Measurements from ENCODE around the gene TMEM117.

TMEM117 gene

DNA sequence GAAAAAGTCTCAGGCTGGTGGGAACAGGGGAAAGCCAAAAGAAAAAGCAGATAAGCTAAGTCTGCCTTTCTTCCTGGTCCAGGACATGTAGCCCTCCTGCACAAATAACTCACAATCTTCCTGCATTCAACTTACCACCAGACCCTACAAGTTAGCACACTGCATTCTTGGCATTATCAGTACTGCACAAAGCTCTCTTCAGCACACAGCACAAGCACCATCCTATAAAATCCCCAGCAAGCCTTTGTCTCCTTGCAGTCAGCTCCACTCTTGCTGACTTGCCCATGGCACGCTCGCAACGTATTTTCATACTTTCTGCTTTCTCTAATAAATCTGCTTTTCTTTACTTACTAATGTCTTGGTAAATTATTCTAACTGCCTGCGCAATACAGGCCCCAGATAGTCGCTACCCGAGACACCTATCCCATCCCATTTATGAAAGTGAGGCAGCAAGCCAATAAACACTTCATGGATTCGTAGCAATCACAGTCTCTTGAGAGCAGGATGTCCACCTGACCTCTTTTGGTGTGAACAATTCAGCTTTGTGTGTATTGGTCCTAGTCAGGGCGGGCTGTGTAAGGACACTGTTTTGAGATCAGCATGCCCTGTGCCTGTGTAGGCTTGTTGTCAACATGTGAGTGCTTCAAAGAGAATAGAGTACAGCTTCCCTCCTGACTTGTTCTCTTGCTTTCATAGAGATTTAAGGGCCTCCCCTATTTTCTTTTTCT, 49.0 kb downstream of the TMEM117 start:
- DNase-seq (ENCODE audit: low read depth in 2 of 2) = no peak

DNA sequence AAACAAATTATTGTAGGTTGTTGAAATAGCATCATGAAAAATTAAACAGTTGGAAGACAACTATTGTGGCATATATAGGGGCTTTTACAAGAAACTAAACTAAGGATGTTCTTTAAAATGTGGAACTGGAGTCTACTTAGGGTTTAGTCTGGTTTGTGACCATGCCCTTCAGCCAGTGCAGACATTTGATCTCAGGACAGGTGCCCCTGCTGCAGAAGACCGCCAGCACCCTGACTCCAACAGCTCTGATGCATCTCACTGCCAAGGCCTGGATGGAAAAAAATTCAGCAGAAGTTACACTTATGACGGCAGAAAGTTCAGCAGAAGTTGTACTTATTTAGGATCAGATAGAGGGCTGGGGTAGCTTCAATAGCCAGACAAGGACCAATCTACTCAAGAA, 51.5 kb downstream of the TMEM117 start:
- no peak for DNase-seq (ENCODE audit: low read depth in 2 of 2)

DNA sequence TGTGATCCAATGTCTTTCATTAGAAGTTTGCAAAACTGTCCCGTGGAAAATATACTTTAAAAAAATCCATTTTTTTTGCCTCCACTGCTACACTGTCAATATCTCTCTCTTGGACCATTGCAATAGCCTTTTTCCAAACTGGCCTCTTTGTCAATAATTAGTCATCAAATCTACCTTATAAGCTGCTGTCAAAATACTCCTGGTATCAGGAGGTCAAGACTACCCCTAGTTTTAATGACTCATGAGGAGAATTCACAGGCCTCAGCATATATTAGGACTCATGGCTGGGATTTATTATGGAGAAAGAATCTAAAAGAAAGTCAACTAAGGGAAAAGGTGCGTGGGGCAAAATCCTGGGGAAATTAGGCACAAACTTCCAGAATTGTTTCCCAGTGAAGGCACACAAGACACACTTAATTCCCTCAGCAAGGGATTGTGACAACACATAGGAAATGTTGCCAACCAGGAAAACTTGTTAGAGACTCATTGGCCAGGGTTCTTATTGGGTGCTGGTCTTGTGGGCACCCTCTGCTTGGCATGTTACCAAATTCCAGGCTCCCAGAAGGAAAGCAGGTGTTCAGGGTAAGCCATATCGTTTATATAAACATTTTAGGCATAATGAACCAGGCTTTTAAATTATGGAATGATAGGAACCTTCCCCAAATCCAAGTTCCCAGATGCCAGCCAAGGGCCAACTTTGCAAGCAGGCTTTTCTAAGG, 56.1 kb downstream of the TMEM117 start:
- no peak for DNase-seq (ENCODE audit: low read depth in 2 of 2)

DNA sequence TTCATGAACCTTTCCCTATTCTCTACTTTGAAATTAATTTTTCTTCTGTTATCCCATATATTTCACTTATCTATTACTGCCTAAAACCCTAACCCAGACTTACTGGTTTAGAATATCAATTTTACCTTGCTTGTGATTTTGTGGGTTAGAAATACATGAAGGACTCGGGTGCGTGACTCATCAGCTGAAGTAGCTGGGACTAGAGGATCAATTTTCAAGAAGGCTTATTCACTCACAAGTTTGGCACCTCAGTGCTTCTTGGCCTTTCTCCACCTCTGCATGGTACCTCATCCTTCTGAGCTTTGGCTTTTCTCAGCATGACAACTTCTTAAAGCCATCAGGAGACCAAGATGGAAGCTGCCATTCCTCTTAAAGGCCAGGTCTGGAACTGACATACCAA, 57.8 kb downstream of the TMEM117 start:
- no peak for DNase-seq (ENCODE audit: low read depth in 2 of 2)

DNA sequence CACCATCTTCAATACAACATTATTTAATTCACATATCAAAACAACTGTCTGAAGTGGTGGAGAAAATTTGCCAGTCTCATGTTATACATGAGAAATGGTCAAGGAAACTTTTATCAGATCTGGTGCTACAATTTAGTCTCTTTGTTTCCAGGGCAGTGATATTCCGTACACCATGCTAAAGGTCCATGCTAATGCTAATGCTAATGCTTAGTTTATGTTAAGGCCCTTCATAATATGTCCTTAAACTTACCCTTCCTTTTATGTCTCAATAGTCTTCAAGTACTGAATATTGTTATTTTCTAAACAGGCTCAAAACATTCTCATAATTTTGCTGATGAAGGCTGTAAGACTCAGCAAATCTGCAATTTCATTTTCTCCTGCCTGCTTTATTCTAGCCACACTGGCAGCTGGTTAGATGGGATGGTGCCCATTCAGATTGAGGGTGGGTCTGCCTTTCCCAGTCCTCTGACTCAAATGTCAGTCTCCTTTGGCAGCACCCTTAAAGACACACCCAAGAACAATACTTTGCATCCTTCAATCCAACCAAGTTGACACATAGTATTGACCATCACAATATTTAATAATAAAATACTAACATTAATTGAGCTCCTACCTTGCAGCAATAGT, 59.8 kb downstream of the TMEM117 start:
- DNase-seq (ENCODE audit: low read depth in 2 of 2) = no peak

DNA sequence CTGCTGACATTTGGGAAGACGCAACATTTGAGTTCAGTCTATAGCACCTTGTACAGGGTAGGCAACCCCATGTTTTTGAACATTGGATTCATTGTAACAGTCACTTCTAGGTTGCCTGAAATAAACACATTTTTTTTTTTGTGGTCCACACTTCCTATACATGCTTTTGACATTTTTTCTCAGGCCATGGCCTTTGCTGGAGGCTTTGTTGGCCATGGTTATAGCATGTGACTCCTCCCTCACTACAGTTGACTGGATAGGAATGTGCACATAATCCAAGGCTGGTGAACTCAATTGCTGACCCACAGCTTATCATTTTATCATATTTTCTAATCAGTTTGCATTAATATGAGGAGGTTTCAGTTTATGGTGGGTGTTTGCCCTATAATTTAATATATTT, 60.6 kb downstream of the TMEM117 start:
- no peak for DNase-seq (ENCODE audit: low read depth in 2 of 2)

DNA sequence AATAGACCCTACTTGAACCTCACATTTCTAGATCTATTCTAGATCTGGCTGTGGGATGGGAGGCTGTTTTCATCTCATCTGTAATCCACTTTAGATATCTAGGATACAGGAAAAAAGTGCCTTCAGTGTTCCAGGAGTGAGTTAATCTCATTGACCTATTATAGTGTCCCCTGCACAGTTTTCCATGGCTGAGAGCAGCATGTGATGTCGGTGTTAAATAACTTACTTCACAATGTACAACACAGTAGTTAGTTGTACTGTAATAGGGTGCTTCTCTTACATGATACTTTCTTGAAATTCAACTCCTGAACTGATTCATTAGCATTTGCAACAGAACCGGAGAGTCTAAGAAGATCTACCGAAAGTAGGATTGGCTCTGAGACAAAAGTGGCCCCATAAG, 62.6 kb downstream of the TMEM117 start:
- no peak for DNase-seq (ENCODE audit: low read depth in 2 of 2)

DNA sequence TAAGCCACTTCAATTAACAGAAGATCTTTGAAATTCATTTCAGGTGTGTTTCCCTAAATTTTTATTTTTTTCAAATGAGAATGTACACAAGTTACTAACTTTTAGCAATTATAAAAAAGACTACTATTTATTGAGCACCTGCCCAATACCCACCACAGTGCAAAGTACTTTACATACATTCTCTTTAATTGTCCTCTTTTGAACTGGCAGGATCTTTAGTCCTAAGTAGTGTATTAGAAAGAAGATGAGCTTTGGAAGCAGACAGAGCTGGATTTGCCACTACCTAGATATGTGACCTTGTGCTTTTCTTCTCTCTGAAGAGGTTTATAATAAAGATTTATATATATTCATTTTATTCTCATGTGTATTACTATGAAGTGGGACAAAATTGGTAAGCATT, 63.7 kb downstream of the TMEM117 start:
- no peak for DNase-seq (ENCODE audit: low read depth in 2 of 2)

DNA sequence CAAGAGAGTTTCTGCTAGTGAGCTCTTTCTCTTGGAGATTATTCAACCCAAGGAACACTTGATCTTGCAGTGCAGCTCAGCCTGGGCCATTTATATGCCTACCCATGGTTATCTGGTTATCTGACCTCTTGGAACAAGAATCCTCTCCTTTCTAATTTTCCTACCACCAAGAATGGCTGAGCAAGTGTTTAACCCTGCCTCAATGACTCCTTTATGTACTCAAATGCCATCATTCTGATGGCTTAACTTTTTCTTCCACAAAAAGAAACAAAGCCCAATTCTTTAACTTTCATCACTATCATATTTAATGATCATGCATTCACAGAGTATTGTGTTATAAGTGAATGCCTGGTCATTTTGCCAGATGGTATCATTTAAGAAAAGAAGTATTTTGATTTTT, 67.8 kb downstream of the TMEM117 start:
- DNase-seq (ENCODE audit: low read depth in 2 of 2) = no peak

DNA sequence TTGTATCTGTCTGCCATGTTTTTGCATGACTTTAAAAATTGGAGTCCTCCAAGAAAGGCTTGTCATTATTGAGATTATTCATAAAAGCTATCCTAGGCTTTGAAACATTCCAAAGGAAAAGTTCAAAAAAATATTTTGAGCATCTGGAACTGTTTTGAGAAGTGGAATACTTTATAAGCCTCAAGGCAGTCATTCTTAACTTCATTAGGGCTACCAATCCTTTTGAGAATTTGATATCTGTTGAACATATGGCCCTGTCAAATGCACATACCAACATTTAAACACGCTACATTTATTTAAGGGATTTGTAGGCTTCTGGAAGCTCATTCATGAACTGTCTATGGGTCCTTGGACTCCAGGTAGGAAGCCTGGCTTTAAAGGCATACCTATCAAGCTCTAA, 77.0 kb downstream of the TMEM117 start:
- no peak for DNase-seq (ENCODE audit: low read depth in 2 of 2)

DNA sequence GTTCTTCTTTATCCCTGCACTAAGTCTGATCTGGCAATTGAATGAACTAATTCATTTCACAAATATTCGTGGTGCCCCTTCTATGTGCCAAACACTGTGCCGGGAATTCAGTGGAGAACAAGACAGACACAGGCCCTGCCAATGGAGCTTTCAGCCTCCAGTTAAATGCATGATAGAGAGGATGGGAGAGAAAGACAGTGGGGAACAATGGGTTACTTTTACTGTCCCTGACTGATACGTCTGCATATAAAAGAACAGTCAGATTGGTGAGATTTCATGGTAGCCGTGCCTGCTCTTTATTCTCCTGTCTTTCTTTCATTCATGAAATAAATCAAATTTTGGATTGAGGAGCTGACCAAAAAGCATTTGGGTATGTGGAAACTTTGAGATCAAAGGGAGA, 78.5 kb downstream of the TMEM117 start:
- no peak for DNase-seq (ENCODE audit: low read depth in 2 of 2)

DNA sequence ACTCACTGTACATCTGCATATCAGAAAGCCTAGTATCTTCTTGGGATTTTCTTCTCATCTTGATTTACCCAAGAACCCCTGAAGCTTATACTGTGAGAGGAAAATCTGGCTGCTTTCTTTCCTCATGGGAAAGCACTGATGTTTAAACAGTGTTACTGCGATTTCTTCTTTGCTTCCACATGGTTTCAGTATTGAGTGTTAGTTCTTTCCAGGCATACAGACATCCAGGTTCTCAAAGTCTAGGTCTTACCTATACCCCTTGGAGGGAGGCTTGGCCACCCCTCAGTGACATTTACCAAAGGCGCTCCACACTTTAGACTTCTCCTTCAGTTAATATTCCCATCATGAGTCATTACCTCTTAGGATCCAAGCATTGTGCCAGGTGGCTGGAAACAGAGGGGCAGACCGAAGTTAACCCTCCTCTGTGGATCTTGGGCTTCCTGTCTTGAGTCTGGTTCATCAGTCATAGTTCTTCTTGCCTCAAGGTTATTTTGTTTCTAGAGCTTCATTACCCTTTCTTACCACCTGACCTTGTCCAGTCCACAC, 79.1 kb downstream of the TMEM117 start:
- no peak for DNase-seq (ENCODE audit: low read depth in 2 of 2)

DNA sequence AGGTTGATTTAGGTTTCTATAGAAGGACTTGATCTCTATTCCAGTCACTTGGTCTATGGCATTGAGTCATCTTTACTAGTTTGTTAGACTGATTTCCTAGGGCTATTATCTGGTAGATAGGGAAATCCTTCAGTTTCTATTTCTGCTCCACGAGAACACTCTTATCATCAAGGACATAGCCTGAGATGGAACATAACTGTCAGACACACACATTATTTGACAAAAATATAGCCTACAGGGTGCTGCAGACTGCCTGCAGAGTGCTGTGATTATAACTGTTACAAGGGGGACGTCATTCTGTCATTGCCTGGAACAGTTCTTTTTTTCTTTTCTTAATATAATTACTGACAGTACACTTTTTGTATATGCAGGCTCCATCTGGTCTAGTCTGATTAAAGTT, 82.0 kb downstream of the TMEM117 start:
- no peak for DNase-seq (ENCODE audit: low read depth in 2 of 2)

DNA sequence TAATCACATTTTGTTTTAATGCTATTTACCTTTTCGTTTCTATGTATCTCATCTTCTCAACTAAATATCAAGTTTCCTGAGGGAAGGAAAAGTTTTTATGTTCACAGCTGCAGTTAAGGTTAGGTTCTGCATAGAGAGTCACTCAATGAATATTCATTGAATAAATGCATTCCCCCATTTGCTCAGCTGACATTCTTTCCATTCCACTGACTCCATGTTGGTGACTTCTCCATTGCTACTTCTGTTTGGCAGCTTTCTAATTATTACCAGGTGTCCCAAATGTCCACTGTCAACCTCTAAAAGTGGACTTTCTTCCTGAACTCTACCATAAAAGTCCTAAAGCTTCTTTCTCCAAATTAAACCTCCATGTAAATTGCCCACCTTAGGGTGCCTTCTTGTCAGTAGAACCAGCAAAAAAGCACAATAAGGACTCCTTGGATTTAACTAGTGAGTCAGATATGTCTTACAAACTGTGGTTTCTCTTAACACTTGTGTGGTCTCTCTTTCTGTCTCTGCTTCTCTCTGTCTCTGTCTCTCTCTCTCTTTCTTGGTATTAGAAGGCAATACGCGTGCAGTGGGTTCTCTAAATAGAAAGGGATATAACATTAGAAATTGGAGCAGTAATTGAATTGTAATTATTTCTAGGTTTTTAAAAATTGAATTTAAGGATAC, 85.9 kb downstream of the TMEM117 start:
- no peak for DNase-seq (ENCODE audit: low read depth in 2 of 2)

DNA sequence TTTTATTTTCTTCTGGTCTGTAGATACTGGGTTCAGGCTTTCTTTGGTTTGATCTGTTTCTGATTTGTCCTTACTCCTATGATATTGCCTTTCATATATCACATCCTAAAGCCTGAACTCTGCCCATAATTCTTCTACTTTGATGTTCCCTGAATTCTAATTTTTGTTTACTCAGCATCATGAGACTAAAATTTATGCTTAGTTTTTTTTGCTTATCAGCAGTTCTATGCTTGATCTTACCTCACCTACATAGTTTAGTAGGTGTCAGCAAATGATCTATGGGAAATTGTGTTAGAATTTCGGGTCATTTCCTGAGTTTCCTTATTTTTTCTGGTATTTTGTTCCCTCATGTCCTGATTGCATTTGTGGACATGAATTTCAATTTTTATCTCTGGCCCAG, 94.2 kb downstream of the TMEM117 start:
- no peak for DNase-seq (ENCODE audit: low read depth in 2 of 2)

DNA sequence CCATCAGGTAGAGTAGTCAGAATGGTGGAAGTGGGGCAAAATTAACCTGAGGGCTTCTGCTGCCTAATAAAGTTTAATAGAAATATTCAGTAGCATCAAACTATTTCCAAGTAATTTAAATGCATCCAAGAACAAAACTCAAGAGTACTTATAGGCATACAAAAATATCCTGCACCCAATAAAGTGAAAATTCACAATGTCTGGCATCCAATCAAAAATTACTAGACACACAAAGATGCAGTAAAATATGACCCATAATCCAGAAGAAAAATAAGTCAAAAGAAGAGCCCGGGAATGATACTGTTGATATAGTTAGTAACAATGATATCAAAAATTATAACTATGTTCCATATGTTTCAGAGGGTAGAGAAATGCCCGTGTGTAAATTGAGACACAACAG, 95.3 kb downstream of the TMEM117 start:
- DNase-seq (ENCODE audit: low read depth in 2 of 2) = no peak

DNA sequence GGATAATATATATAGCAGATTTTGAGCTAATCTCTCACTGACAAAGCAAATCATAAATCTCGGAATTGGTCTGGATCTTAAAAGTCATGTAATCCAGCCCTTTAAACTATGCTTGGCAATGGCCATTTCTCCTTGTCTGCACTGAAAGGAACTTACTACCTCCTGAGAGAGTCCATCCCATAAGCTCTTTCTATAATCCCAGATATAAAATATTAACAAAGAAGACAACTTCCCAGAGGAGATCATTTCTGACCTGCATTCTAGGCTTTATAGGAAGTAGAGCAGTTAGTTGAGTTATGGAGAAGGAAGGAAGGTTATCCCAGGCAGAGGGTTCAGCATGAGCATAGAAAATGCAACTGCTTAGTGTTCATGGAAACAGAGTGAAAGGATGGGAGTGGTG, 99.7 kb downstream of the TMEM117 start:
- DNase-seq (ENCODE audit: low read depth in 2 of 2) = no peak

DNA sequence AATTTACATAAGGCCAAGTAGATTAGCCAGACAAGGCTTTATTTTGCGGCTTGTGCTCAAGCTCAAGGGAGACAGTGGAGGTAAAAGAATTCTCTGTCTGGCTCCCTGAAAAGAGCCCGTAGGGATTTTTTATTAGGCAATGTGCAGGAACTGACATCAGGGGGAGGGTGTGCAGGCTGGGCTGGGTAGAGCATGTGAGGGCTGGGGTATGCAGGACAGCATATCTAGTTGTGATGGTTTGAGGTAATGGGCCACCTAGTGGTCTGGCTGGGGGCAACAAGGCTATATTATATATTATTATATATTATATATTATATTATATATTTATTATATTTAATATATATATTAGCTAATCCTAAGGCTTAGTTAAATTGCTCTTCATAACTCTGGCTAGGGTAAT, 102.1 kb downstream of the TMEM117 start:
- DNase-seq (ENCODE audit: low read depth in 2 of 2) = no peak

DNA sequence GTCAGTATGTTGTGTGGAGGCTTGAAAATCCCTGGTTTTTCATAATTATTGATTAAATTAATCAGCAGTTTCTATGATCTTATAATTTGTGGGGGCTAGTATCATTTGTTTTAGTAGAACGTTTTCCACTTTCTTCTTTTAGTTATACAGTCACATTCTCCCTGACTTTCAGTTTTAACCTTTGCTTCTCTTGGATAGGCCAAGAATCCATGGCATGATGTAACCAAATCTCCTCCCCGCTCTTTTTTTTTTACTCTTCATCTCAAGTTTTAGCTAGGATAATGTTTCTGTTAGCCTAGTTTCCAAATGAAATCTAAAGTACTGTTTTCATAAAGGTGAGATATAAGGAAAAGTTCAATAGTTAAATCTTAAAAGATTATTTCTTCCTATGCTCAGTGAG, 106.5 kb downstream of the TMEM117 start:
- DNase-seq (ENCODE audit: low read depth in 2 of 2) = no peak

DNA sequence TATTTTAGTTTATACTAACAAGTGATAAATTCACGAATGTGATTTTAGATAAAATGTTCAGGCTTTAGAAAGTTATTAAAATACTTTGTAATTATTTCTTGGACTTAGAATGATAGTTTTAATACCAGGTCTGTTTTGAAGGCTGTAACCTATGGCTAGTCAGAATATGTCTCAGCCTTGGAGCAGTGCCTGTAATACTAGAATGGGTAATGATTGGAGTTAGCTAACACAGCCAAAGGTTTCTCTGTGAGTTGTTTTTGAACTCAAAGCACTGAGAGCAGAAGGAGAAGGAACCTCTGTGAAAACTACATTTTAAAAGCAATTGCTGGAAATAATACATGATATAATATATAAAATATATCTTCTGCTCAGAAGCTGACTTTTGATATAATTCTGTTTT, 110.1 kb downstream of the TMEM117 start:
- DNase-seq (ENCODE audit: low read depth in 2 of 2) = no peak

DNA sequence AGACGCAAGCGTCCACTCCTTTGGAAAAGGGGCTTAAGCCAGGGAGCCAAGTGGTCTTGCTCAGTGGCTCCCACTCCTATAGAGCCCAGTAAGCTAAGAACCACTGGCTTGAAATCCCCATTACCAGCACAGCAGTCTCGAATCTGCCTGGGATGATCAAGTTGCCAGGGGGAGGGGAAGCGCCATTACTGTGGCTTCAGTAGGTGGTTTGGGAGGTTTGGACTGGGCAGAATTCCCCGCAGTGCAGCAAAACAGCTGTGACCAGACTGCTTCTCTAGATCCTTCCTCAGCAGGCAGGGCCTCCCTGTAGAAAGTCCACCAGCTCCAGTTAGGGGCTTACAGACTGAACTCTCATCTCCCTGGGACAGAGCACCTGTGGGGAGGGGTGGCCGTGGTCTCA, 115.4 kb downstream of the TMEM117 start:
- DNase-seq (ENCODE audit: low read depth in 2 of 2) = no peak

DNA sequence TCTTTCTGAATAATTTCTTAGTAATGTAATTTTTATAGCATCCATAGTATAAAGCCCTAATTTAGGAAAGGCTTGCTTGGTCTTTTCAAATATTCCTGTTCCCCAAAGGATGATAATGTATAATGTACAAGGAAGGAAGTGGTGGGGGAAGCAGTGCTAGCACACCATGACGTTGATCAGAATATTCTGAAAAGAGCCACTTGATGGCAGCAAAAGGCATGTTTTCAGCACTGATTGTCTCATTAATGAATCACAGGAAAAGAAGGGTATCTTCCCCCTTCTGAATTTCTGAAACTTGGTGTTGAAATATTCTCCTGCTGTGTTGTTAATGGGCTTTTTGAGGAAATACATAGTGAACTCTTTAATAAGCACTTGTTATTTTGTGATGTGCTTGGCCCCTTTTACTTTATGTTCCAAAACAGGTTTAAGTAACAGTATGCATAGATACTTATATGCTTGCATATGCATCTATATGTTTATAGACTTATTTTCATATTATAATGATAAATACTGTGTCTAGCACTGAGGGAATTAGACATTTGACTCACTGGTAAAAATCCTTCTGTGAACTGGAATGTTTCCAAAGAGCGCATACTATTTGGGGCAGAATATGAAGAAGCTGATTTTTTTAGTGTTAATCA, 122.0 kb downstream of the TMEM117 start:
- no peak for DNase-seq (ENCODE audit: low read depth in 2 of 2)
